GM19467 (cell line): ENCODE data around the gene SPATA31A5.
"Not testable (repeated sequence)": the region's sequence is repeated elsewhere in the genome, so short reads cannot be mapped to it uniquely, and the experiment has no call there.

ENCODE experiments used
- ATAC-seq: cut with Tn5 transposase; IDR thresholded peaks from one replicate; pipeline ENCODE4 v1.9.1; 2021; ENCODE audit warnings: mild to moderate bottlenecking, moderate library complexity; ENCODE audit not compliant: unreplicated experiment

Gene SPATA31A5

DNA sequence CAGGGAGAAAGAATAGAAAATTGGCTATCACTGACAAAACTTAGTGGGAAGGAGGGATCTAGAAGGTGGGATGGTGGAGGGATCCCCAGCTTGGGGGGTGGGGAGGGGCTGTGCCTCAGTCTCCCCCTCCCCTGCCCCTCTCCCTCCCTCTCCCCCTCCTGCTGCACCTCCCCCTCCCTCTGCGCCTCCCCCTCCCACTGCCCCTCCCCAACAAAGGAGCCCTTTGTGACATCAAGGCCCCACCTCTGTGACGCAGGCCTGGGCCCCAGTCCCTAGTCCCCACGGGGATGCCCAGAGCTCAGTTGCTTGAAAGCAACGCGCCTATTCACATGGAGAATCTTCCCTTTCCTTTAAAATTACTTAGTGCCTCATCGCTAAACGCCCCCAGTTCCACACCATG lies at the start of gene SPATA31A5:
Gene SPATA31A5 (plus strand): TSS at position 301 of the 400 bp plus-strand sequence. CDS start 29 bp downstream, at position 330.
- ATAC-seq, result not testable (repeated sequence)

GRCh38 chr9:60962990-60963350 lies 48.8 kb downstream of the SPATA31A5 start:
- not testable (repeated sequence) for ATAC-seq

GRCh38 chr9:60966382-60966781 lies 52.2 kb downstream of the SPATA31A5 start:
- not testable (repeated sequence) for ATAC-seq
